ENCODE data around the gene CYFIP2.

DNA sequence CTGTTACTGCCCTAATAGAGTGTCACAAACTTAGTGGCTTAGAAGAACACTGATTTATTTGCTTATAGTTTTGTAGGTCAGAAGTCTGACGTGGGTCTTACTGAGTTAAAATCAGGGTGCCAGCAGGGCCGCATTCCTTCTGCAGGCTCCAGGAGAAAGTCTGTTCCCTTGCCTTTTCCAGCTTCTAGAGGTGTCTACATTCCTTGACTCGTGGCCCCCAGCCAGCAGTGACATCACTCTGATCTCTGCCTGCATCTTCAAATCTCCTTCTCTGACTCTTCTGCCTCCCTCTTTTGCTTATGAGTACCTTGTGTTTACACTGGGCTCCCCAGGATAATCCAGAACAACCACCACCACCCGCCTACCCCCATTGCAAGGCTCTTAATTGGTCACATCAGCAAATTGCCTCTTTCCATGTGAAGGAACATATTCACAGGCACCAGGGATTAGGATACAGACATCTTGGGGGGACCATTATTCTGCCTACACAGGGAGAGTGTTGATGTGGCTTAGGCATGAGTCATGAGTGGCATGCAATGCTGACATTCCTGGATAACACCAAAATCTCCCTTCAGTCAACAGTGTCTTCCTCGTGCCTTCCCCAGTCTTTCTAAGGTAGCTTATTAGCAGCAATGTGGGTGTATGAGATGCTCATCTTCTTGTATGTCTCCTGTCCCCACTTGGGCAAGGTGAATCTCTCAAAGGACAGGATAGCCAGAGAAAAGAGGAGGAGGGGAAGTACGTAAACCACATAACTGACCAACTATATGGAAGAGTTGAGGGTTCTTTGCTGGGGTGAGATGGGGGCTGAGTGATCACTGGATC, 24.4 kb downstream of the CYFIP2 start:
- TF ChIP-seq, protein P1, sequence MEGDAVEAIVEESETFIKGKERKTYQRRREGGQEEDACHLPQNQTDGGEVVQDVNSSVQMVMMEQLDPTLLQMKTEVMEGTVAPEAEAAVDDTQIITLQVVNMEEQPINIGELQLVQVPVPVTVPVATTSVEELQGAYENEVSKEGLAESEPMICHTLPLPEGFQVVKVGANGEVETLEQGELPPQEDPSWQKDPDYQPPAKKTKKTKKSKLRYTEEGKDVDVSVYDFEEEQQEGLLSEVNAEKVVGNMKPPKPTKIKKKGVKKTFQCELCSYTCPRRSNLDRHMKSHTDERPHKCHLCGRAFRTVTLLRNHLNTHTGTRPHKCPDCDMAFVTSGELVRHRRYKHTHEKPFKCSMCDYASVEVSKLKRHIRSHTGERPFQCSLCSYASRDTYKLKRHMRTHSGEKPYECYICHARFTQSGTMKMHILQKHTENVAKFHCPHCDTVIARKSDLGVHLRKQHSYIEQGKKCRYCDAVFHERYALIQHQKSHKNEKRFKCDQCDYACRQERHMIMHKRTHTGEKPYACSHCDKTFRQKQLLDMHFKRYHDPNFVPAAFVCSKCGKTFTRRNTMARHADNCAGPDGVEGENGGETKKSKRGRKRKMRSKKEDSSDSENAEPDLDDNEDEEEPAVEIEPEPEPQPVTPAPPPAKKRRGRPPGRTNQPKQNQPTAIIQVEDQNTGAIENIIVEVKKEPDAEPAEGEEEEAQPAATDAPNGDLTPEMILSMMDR (IDR thresholded peaks at IDR 0.05) = no peak
- TF ChIP-seq POLR2A (IDR thresholded peaks at IDR 0.05) = no peak

Measured in Peyer's patch (tissue), 4 donors.